Right lobe of liver (tissue), 6 donors: ENCODE data around the gene OST4. TPM values are rescaled to one million over a fixed set of nuclear protein-coding genes. Genes with fewer than 3 reads are reported as not detected.

Experiments used
- ATAC-seq, 4 donors: fragments of 200-7000 bp; cut with Tn5 transposase; one replicate each; pipeline ENCODE4 v1.9.1; 2020; ENCODE audit warnings: mild to moderate bottlenecking in 4 of 4, moderate library complexity in 4 of 4
- DNase-seq, 3 donors: peaks; one replicate each; pipeline ENCODE4 v3.0.0-alpha.2; 2020
- H3K27ac ChIP-seq, 3 donors: fragments of 200-600 bp; one replicate each; pipeline ENCODE4 v1.8.0; 2022
- H3K27me3 ChIP-seq, 2 donors: fragments of 200-600 bp; one replicate each; pipeline ENCODE4 v1.8.0; 2022
- H3K36me3 ChIP-seq, 4 donors: fragments of 200-600 bp; sonication (generic) in 1 of 4; one replicate each; pipeline versions ENCODE4 v1.5.1 to v1.8.0; 2017 to 2022; ENCODE audit warnings: control low read depth in 1 of 4
- H3K4me1 ChIP-seq, 4 donors: fragments of 200-600 bp; sonication (generic) in 1 of 4; one replicate each; pipeline versions ENCODE4 v1.5.1 to v1.8.0; 2017 to 2022; ENCODE audit warnings: control low read depth in 1 of 4
- H3K4me3 ChIP-seq, 3 donors: fragments of 200-600 bp; one replicate each; pipeline ENCODE4 v1.8.0; 2022
- H3K9me3 ChIP-seq, 4 donors: fragments of 200-600 bp; sonication (generic) in 1 of 4; one replicate each; pipeline versions ENCODE4 v1.5.1 to v1.8.0; 2017 to 2022; ENCODE audit warnings: control low read depth in 1 of 4
- POLR2A ChIP-seq: fragments of 450-650 bp; IDR thresholded peaks from one replicate; pipeline ENCODE4 v1.6.1; 2017; ENCODE audit warnings: antibody characterized with exemption, mild to moderate bottlenecking
- WGBS: methylation state at CpG from one replicate; pipeline ENCODE4 v1.1.6; 2018; ENCODE audit warnings: low coverage, low lambda C conversion rate; ENCODE audit not compliant: insufficient coverage; ENCODE audit errors: missing lambda C conversion rate; 5-methylcytosine and 5-hydroxymethylcytosine counted together
- intact Hi-C, 2 donors: fragments of 100-400 bp; cut with DNase I; formaldehyde crosslinking; loops; one replicate each; pipeline versions ENCODE4 v1.11.2 to v1.14.1; 2022
- total RNA-seq, 6 experiments: library from RNA; depleted of rRNA in 2 of 6; stranded (reverse); fragments of >200 nt in 2 of 6; fragmentation: NEBNext Ultra II Directional in 3 of 6; extraction: Animal tissue kit (Norgen Biotek cat#: 25700) in 3 of 6; gene quantifications; one replicate each; pipeline versions ENCODE4 v1.1.0 to v1.2.4, GENCODE V29; 2016 to 2023
- TF ChIP-seq, protein P1 (sequence below), 4 donors: fragments of 200-600 bp in 3 of 4; fragments of 450-650 bp in 1 of 4; IDR thresholded peaks; one replicate each; pipeline versions ENCODE4 v1.5.1 to v1.8.0; 2016 to 2022; ENCODE audit warnings: antibody characterized with exemption in 4 of 4, mild to moderate bottlenecking in 2 of 4
- donor health status: DM: no; HTN: yes; CAD: no.
- donor health status: DM: no; HTN: no; CAD: no.
- donor health status: DM: no; HTN: no; CAD: no.
- donor health status: DM: no; HTN: yes; CAD: no.
- donor health status: DM: no; HTN: yes; CAD: no.

The OST4 gene
- total RNA-seq, 6 experiments from 2014 or later = 144 to 182 (median 161) TPM

GRCh38 chr2:27097341-27097740 is 25.9 kb upstream of the OST4 start:
- H3K4me1 ChIP-seq = peaks cover 0 to 45% (median 18%) of the 10 kb centered on the region in 4 donors
- DNase-seq (no peak), ATAC-seq (no peak)
- peak overlapping the region in 1 of 3 donors; percentile 90 for H3K27ac ChIP-seq
- WGBS = 77% methylated on average over 7 of the region's 14 CpGs
- peaks cover 0 to 38% (median 15%) of the 10 kb centered on the region in 4 donors for H3K36me3 ChIP-seq
- no peak overlapping the region for H3K4me3 ChIP-seq
- intact Hi-C loops = loop anchor here (10.0 kb wide), 3 partner anchors 97 to 197 kb away; partner anchors contain the start of gene DNAJC5G (in 1 of the 2)
- H3K27me3 ChIP-seq = no peaks in the 10 kb centered on the region
- H3K9me3 ChIP-seq = no peaks in the 10 kb centered on the region
- TF ChIP-seq, protein P1, sequence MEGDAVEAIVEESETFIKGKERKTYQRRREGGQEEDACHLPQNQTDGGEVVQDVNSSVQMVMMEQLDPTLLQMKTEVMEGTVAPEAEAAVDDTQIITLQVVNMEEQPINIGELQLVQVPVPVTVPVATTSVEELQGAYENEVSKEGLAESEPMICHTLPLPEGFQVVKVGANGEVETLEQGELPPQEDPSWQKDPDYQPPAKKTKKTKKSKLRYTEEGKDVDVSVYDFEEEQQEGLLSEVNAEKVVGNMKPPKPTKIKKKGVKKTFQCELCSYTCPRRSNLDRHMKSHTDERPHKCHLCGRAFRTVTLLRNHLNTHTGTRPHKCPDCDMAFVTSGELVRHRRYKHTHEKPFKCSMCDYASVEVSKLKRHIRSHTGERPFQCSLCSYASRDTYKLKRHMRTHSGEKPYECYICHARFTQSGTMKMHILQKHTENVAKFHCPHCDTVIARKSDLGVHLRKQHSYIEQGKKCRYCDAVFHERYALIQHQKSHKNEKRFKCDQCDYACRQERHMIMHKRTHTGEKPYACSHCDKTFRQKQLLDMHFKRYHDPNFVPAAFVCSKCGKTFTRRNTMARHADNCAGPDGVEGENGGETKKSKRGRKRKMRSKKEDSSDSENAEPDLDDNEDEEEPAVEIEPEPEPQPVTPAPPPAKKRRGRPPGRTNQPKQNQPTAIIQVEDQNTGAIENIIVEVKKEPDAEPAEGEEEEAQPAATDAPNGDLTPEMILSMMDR (IDR thresholded peaks at IDR 0.05) = no peak
- TF ChIP-seq POLR2A = no peak

DNA sequence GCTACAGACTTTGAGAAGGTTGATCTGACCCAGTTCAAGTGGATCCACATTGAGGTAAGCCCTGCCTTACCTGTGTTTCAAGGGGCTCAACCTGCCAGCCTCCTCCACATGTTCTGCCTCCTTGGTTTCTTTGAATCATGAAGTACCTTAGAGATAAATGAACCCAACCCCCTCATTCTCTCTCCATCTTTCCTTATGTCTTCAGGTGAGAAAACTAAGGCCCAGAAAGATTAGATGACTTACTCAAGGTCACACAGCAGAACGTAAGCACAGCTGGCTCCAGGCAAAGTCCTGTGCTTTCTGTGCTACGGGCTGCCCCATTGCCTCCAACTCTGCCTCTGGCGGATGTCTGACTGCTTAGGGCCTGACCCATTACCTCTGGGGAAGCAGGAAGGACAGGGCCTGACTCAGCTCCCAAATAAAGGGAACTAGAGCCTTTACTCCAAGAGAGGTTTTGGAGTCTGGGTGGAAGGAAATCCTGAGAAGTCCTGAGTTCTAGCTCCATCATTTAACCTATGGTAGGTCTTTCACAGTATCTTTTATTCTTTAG is 25.4 kb upstream of the OST4 start:
- Histone ChIP-seq H3K4me3 (no peak overlapping the region), H3K27ac (peak overlapping the region in 1 of 3 donors; percentile 90), H3K36me3 (peaks cover 0 to 38% (median 15%) of the 10 kb centered on the region in 4 donors), H3K9me3 (no peaks in the 10 kb centered on the region), H3K27me3 (no peaks in the 10 kb centered on the region), H3K4me1 (peaks cover 0 to 50% (median 20%) of the 10 kb centered on the region in 4 donors)
- DNase-seq (no peak), ATAC-seq (no peak)
- TF ChIP-seq, protein P1 (IDR thresholded peaks at IDR 0.05) = no peak
- intact Hi-C loops = loop anchor here (10.0 kb wide), 3 partner anchors 98 to 198 kb away; partner anchors contain the start of gene DNAJC5G (in 1 of the 2)
- 20% methylated on average over 3 of the region's 3 CpGs for WGBS

DNA sequence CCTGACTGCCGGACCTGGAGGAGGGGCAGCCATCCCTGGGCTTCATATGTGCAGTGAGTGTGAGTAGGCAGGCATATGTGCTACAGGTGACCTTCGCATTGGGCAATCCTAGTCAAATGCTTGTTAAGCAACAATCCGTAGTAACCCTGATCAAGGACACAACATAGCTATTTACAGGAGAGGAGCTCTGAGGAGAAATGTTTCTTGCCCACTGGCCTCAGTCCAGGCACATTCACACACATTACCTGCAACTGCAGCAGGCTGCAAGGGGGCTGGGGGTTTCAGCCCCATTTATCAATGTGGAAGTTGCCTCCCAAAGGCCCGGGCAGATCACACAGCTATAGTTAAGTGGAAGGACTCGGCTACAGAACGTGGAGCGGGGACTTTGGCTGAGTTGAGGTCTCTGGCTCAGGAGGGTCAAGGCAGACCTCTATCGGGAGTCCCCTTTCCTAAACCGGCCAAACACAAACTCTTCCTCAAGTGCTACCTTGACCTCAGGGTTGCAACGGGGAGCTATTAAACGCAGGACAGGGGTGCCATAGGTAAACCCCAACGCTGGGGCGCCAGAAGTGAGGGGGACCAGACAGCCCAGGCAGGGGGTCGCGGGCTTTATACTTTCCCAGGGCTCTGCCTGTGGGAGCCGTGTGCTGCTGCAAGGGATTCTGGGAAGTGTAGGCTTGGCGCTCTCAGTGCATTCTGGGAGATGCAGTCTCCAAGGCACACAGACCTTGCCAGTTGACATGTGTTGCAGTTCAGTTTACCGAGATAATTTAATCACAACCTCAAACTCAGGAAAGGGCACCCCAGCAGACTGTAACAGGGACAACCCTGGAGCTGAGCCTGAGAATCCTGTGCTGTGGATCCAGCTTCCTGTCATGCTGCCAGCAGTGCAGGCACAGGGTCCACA is 24.5 kb upstream of the OST4 start:
- no peaks in the 10 kb centered on the region for H3K9me3 ChIP-seq
- no peaks in the 10 kb centered on the region for H3K27me3 ChIP-seq
- peak overlapping the region; percentile 7 to 90 (median 78) for H3K27ac ChIP-seq
- intact Hi-C loops = loop anchor here (10.0 kb wide), 3 partner anchors 99 to 199 kb away; partner anchors contain the start of gene DNAJC5G (in 1 of the 2)
- H3K4me3 ChIP-seq = peak overlapping the region; percentile 12 to 47 (median 29)
- H3K36me3 ChIP-seq = peaks cover 0 to 38% (median 15%) of the 10 kb centered on the region in 4 donors
- H3K4me1 ChIP-seq = peaks cover 0 to 58% (median 20%) of the 10 kb centered on the region in 4 donors
- TF ChIP-seq POLR2A = peak; percentile 46
- TF ChIP-seq, protein P1 (IDR thresholded peaks at IDR 0.05) = no peak
- ATAC-seq (peak; percentile 47 to 66 (median 61)), DNase-seq (peak; percentile 67 to 90 (median 82))
- 13% methylated on average over 11 of the region's 18 CpGs for WGBS

DNA sequence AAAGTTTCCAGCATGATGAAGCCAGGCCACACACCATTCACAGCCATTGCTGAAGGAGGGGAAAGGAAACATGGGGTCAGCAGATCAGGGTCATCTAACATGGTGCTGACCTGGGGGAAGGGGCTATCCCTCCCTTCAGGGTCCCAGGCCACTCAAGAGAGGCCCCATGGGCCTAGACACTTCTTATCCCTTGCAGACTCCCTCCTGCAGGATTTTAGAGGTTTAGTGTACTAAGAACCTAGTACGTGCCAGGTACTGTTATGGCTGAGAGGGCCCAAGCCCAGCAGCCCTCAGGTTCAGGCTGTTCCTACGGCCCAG is 23.9 kb upstream of the OST4 start:
- TF ChIP-seq, protein P1 (IDR thresholded peaks at IDR 0.05) = no peak
- no peak for TF ChIP-seq POLR2A
- 40% methylated on average over 2 of the region's 2 CpGs for whole genome bisulfite sequencing
- peak overlapping the region; percentile 7 to 90 (median 78) for H3K27ac ChIP-seq
- H3K4me3 ChIP-seq = no peak overlapping the region
- DNase-seq (no peak), ATAC-seq (no peak)
- peaks cover 0 to 65% (median 20%) of the 10 kb centered on the region in 4 donors for H3K4me1 ChIP-seq
- no peaks in the 10 kb centered on the region for H3K27me3 ChIP-seq
- no peaks in the 10 kb centered on the region for H3K9me3 ChIP-seq
- intact Hi-C loops = loop anchor here (10.0 kb wide), 3 partner anchors 99 to 199 kb away; partner anchors contain the start of gene DNAJC5G (in 1 of the 2)
- peaks cover 0 to 32% (median 14%) of the 10 kb centered on the region in 4 donors for H3K36me3 ChIP-seq
